Testis (tissue), 2 donors: ENCODE data around the gene LCN15.

Experiments used
- CTCF ChIP-seq, 3 experiments: fragments of 450-650 bp in 2 of 3; fragments of 200-600 bp in 1 of 3; sonication (generic) in 1 of 3; IDR thresholded peaks; one replicate each; pipeline ENCODE4 v1.5.1; 2016 to 2019; ENCODE audit warnings: antibody characterized with exemption in 3 of 3, mild to moderate bottlenecking in 2 of 3, moderate library complexity in 1 of 3
- POLR2A ChIP-seq: fragments of 450-650 bp; IDR thresholded peaks from one replicate; pipeline ENCODE4 v1.6.1; 2017; ENCODE audit warnings: antibody characterized with exemption, mild to moderate bottlenecking, moderate library complexity

DNA sequence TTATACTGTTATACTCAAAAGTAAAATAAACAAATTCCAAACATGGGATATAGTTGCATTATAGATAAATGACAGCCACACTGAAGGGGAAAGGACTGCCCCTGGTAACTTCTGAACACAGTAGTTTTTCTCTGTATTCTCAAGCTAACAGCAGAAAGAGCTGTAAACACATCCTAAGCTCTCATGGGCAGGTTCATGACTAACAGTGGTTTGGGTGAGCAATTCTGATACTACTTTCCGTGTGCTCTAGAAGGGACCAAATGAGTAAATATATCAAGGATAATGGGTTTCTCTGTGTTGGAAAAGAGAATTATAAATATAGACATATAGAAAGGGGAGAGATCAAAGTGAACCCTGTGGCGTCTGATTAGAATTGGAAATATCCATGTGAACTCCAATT lies 13.8 kb downstream of the LCN15 start:
- TF ChIP-seq CTCF (IDR thresholded peaks at IDR 0.05) (no peak), POLR2A (no peak)
